K562 (cell line): ENCODE measurements around the gene ARHGAP26. TPM values are rescaled to one million over a fixed set of nuclear protein-coding genes. Genes with fewer than 3 reads are reported as not detected.

ENCODE experiments used
- ARID1B ChIP-seq: fragments of 450-650 bp; IDR thresholded peaks from 2 replicates; pipeline ENCODE4 v1.6.1; 2016; ENCODE audit warnings: antibody characterized with exemption, mild to moderate bottlenecking, inconsistent platforms
- E2F1 ChIP-seq: sonication (generic); formaldehyde crosslinking; IDR thresholded peaks from 2 replicates; pipeline ENCODE4 v1.8.1; 2023; ENCODE audit warnings: mild to moderate bottlenecking, missing genetic modification reagents, moderate library complexity
- E2F3 ChIP-seq: fragments of 250-450 bp; sonication (Bioruptor Pico); IDR thresholded peaks from 2 replicates; pipeline ENCODE4 v1.4.0; 2020; ENCODE audit warnings: mild to moderate bottlenecking
- EP300 ChIP-seq: IDR thresholded peaks from 2 replicates; pipeline ENCODE4 v1.6.1; 2012; ENCODE audit warnings: low read length, improper control_type of control experiment
- EP400 ChIP-seq: fragments of 450-650 bp; IDR thresholded peaks from 2 replicates; pipeline ENCODE4 v1.6.1; 2017; ENCODE audit warnings: antibody characterized with exemption, mild to moderate bottlenecking, moderate library complexity
- FOXA1 ChIP-seq: fragments of 450-650 bp; IDR thresholded peaks from 2 replicates; pipeline ENCODE4 v1.6.1; 2016; ENCODE audit warnings: mild to moderate bottlenecking, borderline replicate concordance
- GTF2F1 ChIP-seq: IDR thresholded peaks from 2 replicates; pipeline ENCODE4 v1.6.1; 2011; ENCODE audit warnings: low read depth, low read length, improper control_type of control experiment
- MBD2 ChIP-seq: sonication (generic); IDR thresholded peaks from 2 replicates; pipeline ENCODE4 v1.6.1; 2016; ENCODE audit warnings: low read depth, borderline replicate concordance
- MTA2 ChIP-seq: fragments of 450-650 bp; IDR thresholded peaks from 2 replicates; pipeline ENCODE4 v1.6.1; 2016; ENCODE audit warnings: low read depth
- POLR2AphosphoS5 ChIP-seq: IDR thresholded peaks from 2 replicates; pipeline ENCODE4 v1.6.1; 2011; ENCODE audit warnings: mild to moderate bottlenecking, low read depth, low read length, moderate library complexity; ENCODE audit not compliant: control insufficient read depth, insufficient read depth
- POLR3G ChIP-seq: IDR thresholded peaks from 2 replicates; pipeline ENCODE4 v1.6.1; 2011; ENCODE audit not compliant: insufficient read length, insufficient replicate concordance; ENCODE audit errors: extremely low read depth
- RNF2 ChIP-seq: sonication (generic); IDR thresholded peaks from 2 replicates; pipeline ENCODE4 v1.6.1; 2016
- RUNX1 ChIP-seq: sonication (generic); IDR thresholded peaks from 2 replicates; pipeline ENCODE4 v1.6.1; 2016; ENCODE audit warnings: antibody characterized with exemption, low read depth
- TBL1XR1 ChIP-seq, 2 experiments: IDR thresholded peaks; 2 replicates each; pipeline ENCODE4 v1.6.1; 2012; ENCODE audit warnings: improper control_type of control experiment in 2 of 2, low read length in 2 of 2, mild to moderate bottlenecking in 1 of 2
- ZBTB7A ChIP-seq: IDR thresholded peaks from 2 replicates; pipeline ENCODE4 v1.6.1; 2011; ENCODE audit warnings: low read depth, mild to moderate bottlenecking, low read length, moderate library complexity, borderline replicate concordance; ENCODE audit not compliant: control insufficient read depth
- ZFP36 ChIP-seq: fragments of 150-350 bp; IDR thresholded peaks from 2 replicates; pipeline ENCODE4 v1.6.1; 2018; ENCODE audit warnings: low read length, low read depth; ENCODE audit not compliant: partially characterized antibody
- ZNF280A ChIP-seq: fragments of 450-650 bp; IDR thresholded peaks from 2 replicates; pipeline ENCODE4 v1.6.1; 2018; ENCODE audit warnings: mild to moderate bottlenecking, low read depth; ENCODE audit not compliant: partially characterized antibody
- ZNF280B ChIP-seq: fragments of 250-450 bp; sonication (Bioruptor Pico); IDR thresholded peaks from 2 replicates; pipeline ENCODE4 v1.5.1; 2021; ENCODE audit warnings: mild to moderate bottlenecking
- ZNF444 ChIP-seq: fragments of 250-450 bp; sonication (Bioruptor Pico); IDR thresholded peaks from 2 replicates; pipeline ENCODE4 v1.4.0; 2020; ENCODE audit warnings: mild to moderate bottlenecking, moderate library complexity
- ZNF511 ChIP-seq: sonication (generic); formaldehyde crosslinking; IDR thresholded peaks from 2 replicates; pipeline ENCODE4 v1.8.0; 2022; ENCODE audit warnings: mild to moderate bottlenecking, missing genetic modification reagents
- ZNF583 ChIP-seq: fragments of 250-450 bp; sonication (Bioruptor Pico); IDR thresholded peaks from 2 replicates; pipeline ENCODE4 v1.4.0; 2020
- ZNF696 ChIP-seq: fragments of 250-450 bp; sonication (Bioruptor Pico); conservative IDR thresholded peaks from 2 replicates; pipeline ENCODE4 v1.4.0; 2020; ENCODE audit warnings: mild to moderate bottlenecking, moderate library complexity
- ZNF785 ChIP-seq: fragments of 250-450 bp; sonication (Bioruptor Pico); IDR thresholded peaks from 2 replicates; pipeline ENCODE4 v1.4.0; 2020; ENCODE audit warnings: mild to moderate bottlenecking
- polyA plus RNA-seq, 8 experiments: library from polyadenylated mRNA; depleted of rRNA in 4 of 8; stranded (reverse) in 5 of 8; unstranded in 3 of 8; fragments of >200 nt; fragmentation: Nextera tagmentation in 2 of 8; fragmentation: Illumina TruSeq in 1 of 8; extraction: Ambion mirVana in 2 of 8; extraction: Trizol in 1 of 8; gene quantifications; 2 replicates each; pipeline versions ENCODE4 v1.2.1 to v1.2.3, GENCODE V29; 2011 to 2014; ENCODE audit warnings: inconsistent platforms in 1 of 8, missing spikeins in 1 of 8
- total RNA-seq, 7 experiments: library from RNA; depleted of rRNA in 6 of 7; stranded (reverse); fragments of >200 nt in 6 of 7; fragmentation: Illumina TruSeq in 2 of 7; extraction: Trizol in 2 of 7; gene quantifications; 2 replicates each; pipeline versions ENCODE4 v1.2.1 to v1.2.3, GENCODE V29; 2011 to 2021; ENCODE audit warnings: low replicate concordance in 1 of 7
- TF ChIP-seq, protein P1 (sequence below): fragments of 450-650 bp; IDR thresholded peaks from 2 replicates; pipeline ENCODE4 v1.6.1; 2016; ENCODE audit warnings: low read depth, mild to moderate bottlenecking, moderate library complexity
- TF ChIP-seq, protein P2 (sequence below): sonication (generic); formaldehyde crosslinking; IDR thresholded peaks from 2 replicates; pipeline ENCODE4 v1.9.0; 2022; ENCODE audit warnings: mild to moderate bottlenecking, missing genetic modification reagents

Gene ARHGAP26
- total and polyA plus RNA-seq, 9 of the 15 experiments (the other 6 are each of a cell fraction or from before 2014, with no cell fraction given): 0.13 to 1.1 (median 0.55) TPM

GRCh38 chr5:143213851-143214363, 443.7 kb downstream of the ARHGAP26 start (continued):
- no peak for TF ChIP-seq ZNF444 (CRISPR knock-in tag)
- TF ChIP-seq ARID1B: peak; percentile 43
- TF ChIP-seq POLR2AphosphoS5: no peak
- no peak for TF ChIP-seq GTF2F1
- no peak for TF ChIP-seq POLR3G
- TF ChIP-seq ZNF696 (CRISPR knock-in tag): no peak
- TF ChIP-seq E2F3 (CRISPR knock-in tag): no peak
- TF ChIP-seq ZNF280B: no peak
- TF ChIP-seq FOXA1: no peak
- peak; percentile 33; the same call in 1 of the 2 replicates for TF ChIP-seq EP300
- TF ChIP-seq MBD2: no peak; the same call in 1 of the 2 replicates
- TF ChIP-seq ZNF511: no peak
- TF ChIP-seq, protein P1, sequence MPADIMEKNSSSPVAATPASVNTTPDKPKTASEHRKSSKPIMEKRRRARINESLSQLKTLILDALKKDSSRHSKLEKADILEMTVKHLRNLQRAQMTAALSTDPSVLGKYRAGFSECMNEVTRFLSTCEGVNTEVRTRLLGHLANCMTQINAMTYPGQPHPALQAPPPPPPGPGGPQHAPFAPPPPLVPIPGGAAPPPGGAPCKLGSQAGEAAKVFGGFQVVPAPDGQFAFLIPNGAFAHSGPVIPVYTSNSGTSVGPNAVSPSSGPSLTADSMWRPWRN: no peak
- 0 out of 2 replicates have a peak, but pooled peaks have one; percentile 33 for TF ChIP-seq EP400
- no peak for TF ChIP-seq ZNF785 (CRISPR knock-in tag)
- no peak for TF ChIP-seq MTA2
- no peak for TF ChIP-seq TBL1XR1 (IDR thresholded peaks at IDR 0.05; ENCODE audit: low read length in 2 of 2)
- no peak for TF ChIP-seq ZFP36
- no peak for TF ChIP-seq ZNF280A
- TF ChIP-seq, protein P2, sequence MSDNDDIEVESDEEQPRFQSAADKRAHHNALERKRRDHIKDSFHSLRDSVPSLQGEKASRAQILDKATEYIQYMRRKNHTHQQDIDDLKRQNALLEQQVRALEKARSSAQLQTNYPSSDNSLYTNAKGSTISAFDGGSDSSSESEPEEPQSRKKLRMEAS (CRISPR knock-in tag): no peak
- TF ChIP-seq RNF2: no peak
- no peak for TF ChIP-seq E2F1 (CRISPR knock-in tag)
- TF ChIP-seq RUNX1: no peak
- 0 out of 2 replicates have a peak, but pooled peaks have one; percentile 32 for TF ChIP-seq ZBTB7A
- no peak for TF ChIP-seq ZNF583 (CRISPR knock-in tag)
